Ectodermal cell (in vitro differentiated cells): ENCODE measurements around the gene RALGAPA2.

ENCODE experiments used
- H3K27ac ChIP-seq: 2 replicates; pipeline ENCODE4 v1.7.0; 2013; ENCODE audit warnings: mild to moderate bottlenecking, low read depth, low read length; ENCODE audit not compliant: insufficient read depth, poor library complexity, severe bottlenecking
- H3K27me3 ChIP-seq: 2 replicates; pipeline ENCODE4 v1.7.0; 2013; ENCODE audit warnings: mild to moderate bottlenecking, low read length; ENCODE audit not compliant: insufficient read depth, control insufficient read depth, poor library complexity, severe bottlenecking
- H3K36me3 ChIP-seq: one replicate; pipeline ENCODE4 v1.7.0; 2013; ENCODE audit warnings: low read length; ENCODE audit not compliant: control insufficient read depth, insufficient read depth
- H3K4me1 ChIP-seq: one replicate; pipeline ENCODE4 v1.7.0; 2013; ENCODE audit warnings: low read length; ENCODE audit not compliant: control insufficient read depth, insufficient read depth
- H3K4me3 ChIP-seq: 2 replicates; pipeline ENCODE4 v1.7.0; 2013; ENCODE audit warnings: low read depth, low read length, control low read depth; ENCODE audit not compliant: insufficient read depth
- H3K9me3 ChIP-seq: 2 replicates; pipeline ENCODE4 v1.7.0; 2013; ENCODE audit warnings: mild to moderate bottlenecking, low read length, moderate library complexity; ENCODE audit not compliant: control insufficient read depth
- WGBS, 2 experiments: methylation state at CpG; one replicate each; pipeline ENCODE4 v1.1.7; 2013; ENCODE audit warnings: missing lambda C conversion rate in 2 of 2; 5-methylcytosine and 5-hydroxymethylcytosine counted together

The RALGAPA2 gene

GRCh38 chr20:20663841-20664240 is 48.6 kb downstream of the RALGAPA2 start:
- H3K27ac ChIP-seq, result no peak overlapping the region
- H3K9me3 ChIP-seq, result no peaks in the 10 kb centered on the region
- no peaks in the 10 kb centered on the region for H3K36me3 ChIP-seq
- WGBS, 2 experiments, result 83 to 94% methylated on average over 3 of the region's 3 CpGs
- no peaks in the 10 kb centered on the region for H3K27me3 ChIP-seq
- H3K4me3 ChIP-seq, result no peak overlapping the region
- peaks cover 4% of the 10 kb centered on the region for H3K4me1 ChIP-seq

DNA sequence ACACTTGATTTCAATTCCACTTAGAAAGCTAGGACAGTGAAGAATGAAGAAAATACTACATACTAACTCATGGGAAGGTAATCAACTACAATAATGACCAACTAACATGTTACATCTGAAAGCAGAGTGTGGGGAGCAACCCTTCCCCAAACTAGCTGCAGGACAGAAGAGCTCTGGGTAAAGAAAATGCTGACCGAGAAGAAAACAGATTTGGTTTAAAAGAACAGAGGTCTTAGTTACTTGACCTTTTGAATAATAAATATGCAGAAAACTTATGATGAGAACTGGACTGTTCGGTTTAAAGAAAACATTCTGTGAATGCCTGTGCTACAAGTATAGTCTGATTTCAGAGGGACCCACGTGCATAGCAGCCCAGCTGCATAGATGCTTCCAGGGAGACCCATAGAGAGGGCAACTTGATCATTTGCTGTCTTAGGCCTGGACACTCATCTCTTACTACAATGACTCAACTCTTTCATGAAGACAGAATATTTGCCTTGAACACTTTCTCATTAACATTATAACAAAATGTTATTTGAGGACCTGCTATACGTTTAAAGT is 53.5 kb downstream of the RALGAPA2 start:
- 90 to 94% methylated on average over 4 of the region's 4 CpGs for WGBS, 2 experiments
- H3K9me3 ChIP-seq, result no peaks in the 10 kb centered on the region
- H3K4me1 ChIP-seq, result no peaks in the 10 kb centered on the region
- no peak overlapping the region for H3K4me3 ChIP-seq
- no peak overlapping the region for H3K27ac ChIP-seq
- no peaks in the 10 kb centered on the region for H3K36me3 ChIP-seq
- no peaks in the 10 kb centered on the region for H3K27me3 ChIP-seq

DNA sequence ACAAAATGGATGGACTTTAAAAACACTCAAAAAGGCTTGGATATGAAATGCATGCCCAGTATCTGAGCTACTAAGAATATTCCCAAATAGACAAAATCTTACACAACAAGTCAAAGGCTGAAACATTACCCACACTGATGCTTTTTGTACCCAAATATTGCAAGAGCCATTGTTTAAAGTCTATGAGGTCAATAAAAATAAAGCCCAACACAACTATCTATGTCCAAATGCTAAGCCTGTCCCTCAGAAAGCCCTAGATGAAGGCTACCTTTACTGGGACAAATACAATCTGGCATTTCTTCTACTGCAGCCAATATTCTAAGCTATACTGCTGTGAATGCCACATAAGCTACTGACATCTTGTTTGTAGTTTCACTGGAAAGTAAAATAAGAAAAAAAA is 54.3 kb downstream of the RALGAPA2 start:
- Histone ChIP-seq H3K27ac (no peak overlapping the region), H3K9me3 (no peaks in the 10 kb centered on the region), H3K36me3 (no peaks in the 10 kb centered on the region), H3K4me3 (no peak overlapping the region), H3K4me1 (no peaks in the 10 kb centered on the region), H3K27me3 (no peaks in the 10 kb centered on the region)

DNA sequence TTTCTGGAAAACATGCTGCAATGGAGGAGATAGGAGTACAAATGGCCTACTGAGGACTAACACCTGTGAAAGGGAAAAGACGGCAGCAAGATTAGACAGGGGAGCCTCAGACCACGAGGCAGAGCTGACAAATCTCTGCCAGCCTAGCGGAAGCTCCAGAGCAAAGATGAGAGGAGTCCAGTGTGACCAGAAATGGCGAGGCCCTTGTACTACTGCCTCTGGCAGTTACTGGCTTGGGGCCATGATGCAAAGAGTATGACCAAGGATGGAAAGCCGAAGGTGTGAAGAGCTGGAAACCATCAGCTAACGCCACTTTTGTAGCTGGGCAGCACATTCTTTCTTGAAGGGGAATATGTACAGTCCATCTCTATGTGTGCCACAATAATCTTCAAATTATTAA is 55.4 kb downstream of the RALGAPA2 start:
- Histone ChIP-seq H3K9me3 (no peaks in the 10 kb centered on the region), H3K27ac (no peak overlapping the region), H3K36me3 (no peaks in the 10 kb centered on the region), H3K4me1 (no peaks in the 10 kb centered on the region), H3K4me3 (no peak overlapping the region), H3K27me3 (no peaks in the 10 kb centered on the region)
- 95% methylated on average over 6 of the region's 6 CpGs for WGBS, 2 experiments

DNA sequence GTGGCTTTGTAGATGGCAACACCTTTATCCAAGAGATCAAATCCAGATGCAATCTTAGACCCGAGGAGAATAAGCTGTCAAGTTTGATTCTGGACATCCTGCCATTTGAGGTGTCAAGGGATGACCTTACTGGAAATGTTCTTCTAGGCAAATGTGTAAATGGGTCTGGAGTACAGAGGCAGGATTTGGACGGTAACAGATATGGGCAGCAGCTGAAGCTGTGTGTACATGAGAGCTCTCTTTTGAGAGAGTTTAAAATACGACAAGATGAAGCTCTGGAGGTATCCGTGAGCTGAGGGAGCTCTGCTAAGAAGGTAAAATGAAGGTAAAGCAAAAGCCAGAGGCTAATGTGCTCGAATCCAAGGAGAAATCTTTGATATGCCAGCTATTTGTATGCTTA is 56.6 kb downstream of the RALGAPA2 start:
- no peak overlapping the region for H3K4me3 ChIP-seq
- no peaks in the 10 kb centered on the region for H3K36me3 ChIP-seq
- H3K27ac ChIP-seq, result no peak overlapping the region
- H3K27me3 ChIP-seq, result no peaks in the 10 kb centered on the region
- 92 to 98% methylated on average over 5 of the region's 5 CpGs for WGBS, 2 experiments
- no peaks in the 10 kb centered on the region for H3K9me3 ChIP-seq
- no peaks in the 10 kb centered on the region for H3K4me1 ChIP-seq

DNA sequence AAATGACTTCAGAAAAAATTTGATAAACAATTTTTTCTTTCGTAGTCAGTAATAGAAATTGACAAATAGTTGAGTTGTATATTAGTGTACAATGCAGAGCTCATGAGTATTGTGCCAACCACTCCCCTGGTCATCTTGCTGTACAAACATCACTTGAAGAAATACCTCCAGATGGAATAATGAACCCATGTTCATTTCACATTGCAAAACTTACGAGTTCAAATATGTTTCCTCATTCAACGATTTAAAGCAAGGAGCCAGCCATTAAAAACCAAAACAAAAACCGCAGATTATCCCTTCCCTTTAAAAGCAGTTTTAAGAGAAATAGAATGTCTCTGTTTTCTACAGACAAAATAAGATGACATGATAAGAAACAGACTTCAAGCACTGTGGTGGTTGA is 62.5 kb downstream of the RALGAPA2 start:
- Histone ChIP-seq H3K27ac (no peak overlapping the region), H3K4me3 (no peak overlapping the region), H3K4me1 (peaks cover 6% of the 10 kb centered on the region), H3K27me3 (no peaks in the 10 kb centered on the region), H3K36me3 (no peaks in the 10 kb centered on the region), H3K9me3 (no peaks in the 10 kb centered on the region)
- 95% methylated on average over 4 of the region's 4 CpGs for WGBS, 2 experiments

DNA sequence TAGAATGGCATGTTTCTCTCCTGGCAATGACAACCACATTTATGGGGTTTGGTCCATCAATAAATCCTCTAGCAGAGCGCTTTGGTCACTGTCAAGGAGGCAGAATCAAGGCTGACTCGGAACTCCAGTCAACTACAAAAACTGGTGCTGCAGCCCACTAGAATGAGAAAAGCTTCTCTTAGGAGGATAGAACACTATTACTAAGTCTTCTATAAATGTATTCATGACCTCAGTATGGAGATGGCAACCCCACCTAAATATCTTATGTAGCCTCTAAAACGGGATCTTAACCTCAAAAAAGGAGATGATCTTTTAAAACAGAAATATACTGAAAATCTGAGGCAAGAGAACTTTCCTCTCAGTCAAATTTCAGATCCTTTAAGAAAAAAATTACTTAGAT is 68.5 kb downstream of the RALGAPA2 start:
- H3K4me1 ChIP-seq, result peaks cover 5% of the 10 kb centered on the region
- H3K4me3 ChIP-seq, result no peak overlapping the region
- no peaks in the 10 kb centered on the region for H3K36me3 ChIP-seq
- WGBS, 2 experiments, result 87 to 96% methylated on average over 3 of the region's 3 CpGs
- no peaks in the 10 kb centered on the region for H3K27me3 ChIP-seq
- no peak overlapping the region for H3K27ac ChIP-seq
- no peaks in the 10 kb centered on the region for H3K9me3 ChIP-seq

- H3K36me3 ChIP-seq, result peaks cover 4% of the 10 kb centered on the region
- H3K4me3 ChIP-seq, result no peak overlapping the region
- H3K9me3 ChIP-seq, result no peaks in the 10 kb centered on the region
- H3K4me1 ChIP-seq, result no peaks in the 10 kb centered on the region
- H3K27me3 ChIP-seq, result no peaks in the 10 kb centered on the region
- 91 to 92% methylated on average over 1 of the region's 2 CpGs for WGBS, 2 experiments
- no peak overlapping the region for H3K27ac ChIP-seq
Measured at GRCh38 chr20:20641783-20642182, 70.7 kb downstream of the RALGAPA2 start.

DNA sequence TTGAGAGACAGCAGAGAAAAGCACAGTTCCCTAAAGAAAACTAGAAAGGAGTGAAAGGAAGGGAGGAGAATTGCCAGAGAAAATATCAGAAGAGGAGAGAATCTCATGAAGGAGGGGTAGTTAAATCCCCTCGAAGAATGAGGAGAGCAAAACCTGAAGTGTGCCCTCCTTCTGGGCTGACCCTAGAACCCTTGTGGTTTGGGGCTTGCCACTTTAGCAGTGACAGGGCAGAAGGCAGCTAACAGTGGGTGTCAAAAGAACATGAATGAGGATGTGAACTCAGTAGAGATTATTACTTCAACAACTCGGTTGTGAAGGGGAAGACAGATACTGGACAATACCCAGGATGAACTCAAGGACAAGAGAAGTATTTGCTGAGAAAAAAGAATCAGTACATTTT is 73.6 kb downstream of the RALGAPA2 start:
- 91 to 96% methylated on average over 2 of the region's 2 CpGs for WGBS, 2 experiments
- Histone ChIP-seq H3K36me3 (peaks cover 11% of the 10 kb centered on the region), H3K27ac (no peak overlapping the region), H3K4me1 (no peaks in the 10 kb centered on the region), H3K9me3 (no peaks in the 10 kb centered on the region), H3K4me3 (no peak overlapping the region), H3K27me3 (no peaks in the 10 kb centered on the region)

DNA sequence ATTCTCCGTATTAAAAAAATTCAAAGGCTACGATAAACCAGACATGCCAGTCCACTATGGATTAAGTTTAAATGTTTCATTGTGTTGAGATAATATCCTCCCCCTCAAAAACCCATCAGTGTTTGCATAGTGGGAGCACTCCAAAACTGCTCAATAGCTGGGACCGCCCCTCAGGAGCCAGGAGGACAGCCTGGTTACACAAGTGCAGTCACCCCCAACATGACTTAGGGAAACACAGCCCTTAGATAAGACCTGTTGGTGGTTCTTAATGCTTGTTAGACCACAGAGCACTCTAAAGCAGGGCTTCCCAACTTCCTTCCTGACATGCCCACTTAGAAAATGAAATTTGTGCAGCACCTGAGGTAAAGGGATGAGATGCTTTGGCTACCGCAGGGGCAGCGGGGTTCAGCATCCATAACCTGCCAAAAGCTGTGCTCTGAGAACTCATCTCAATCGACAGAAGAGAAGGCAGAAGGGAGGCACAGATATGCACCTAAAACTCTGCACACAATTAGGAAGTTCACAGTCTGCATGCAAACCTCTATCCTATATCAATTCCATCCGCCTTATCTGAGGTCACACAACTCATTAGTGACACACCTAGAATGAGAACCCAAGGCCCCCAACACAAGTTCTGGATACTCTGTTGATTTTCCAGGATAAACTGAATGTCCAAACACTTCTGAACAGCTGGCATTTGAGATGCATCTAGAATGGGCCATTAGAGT is 74.3 kb downstream of the RALGAPA2 start:
- Histone ChIP-seq H3K4me1 (no peaks in the 10 kb centered on the region), H3K36me3 (peaks cover 11% of the 10 kb centered on the region), H3K4me3 (no peak overlapping the region), H3K27me3 (no peaks in the 10 kb centered on the region), H3K9me3 (no peaks in the 10 kb centered on the region), H3K27ac (no peak overlapping the region)
- whole genome bisulfite sequencing, 2 experiments, result 93 to 96% methylated on average over 6 to 7 of the region's 7 CpGs
